IMR-90 (cell line): ENCODE results near the gene DZIP1L. TPM values are rescaled to one million over a fixed set of nuclear protein-coding genes. Genes with fewer than 3 reads are reported as not detected.

Source experiments
- ATAC-seq: fragments of 200-7000 bp; cut with Tn5 transposase; 2 replicates; pipeline ENCODE4 v1.9.1; 2020; ENCODE audit warnings: low read depth, mild to moderate bottlenecking, moderate library complexity
- BruUV-seq: library from RNA; stranded (reverse); fragments of 400-500 nt; replicated peaks from 2 replicates; lab custom pipeline; 2021; lab: Mats Ljungman, UMichigan
- CTCF ChIA-PET: fragments of 300-600 bp; formaldehyde crosslinking; extraction: SDS; loops from one replicate; lab custom pipeline; 2021; ENCODE audit warnings: antibody characterized with exemption; lab: Yijun Ruan, JAX
- POLR2A ChIA-PET: fragments of 300-600 bp; sonication (Branson Sonifier 250); formaldehyde crosslinking; loops from one replicate; lab custom pipeline; 2022; ENCODE audit warnings: antibody characterized with exemption; ENCODE audit not compliant: unreplicated experiment; lab: Charles Lee
- DNase-seq: peaks from one replicate; pipeline ENCODE4 v3.0.0; 2013
- H2AFZ ChIP-seq: replicated peaks from 2 replicates; pipeline ENCODE3; 2013; ENCODE audit warnings: low read length, mild to moderate bottlenecking; ENCODE audit not compliant: poor library complexity
- H2AK5ac ChIP-seq: 2 replicates; pipeline ENCODE4 v1.6.1; 2013; ENCODE audit warnings: low read depth, low read length, inconsistent platforms
- H2AK9ac ChIP-seq: replicated peaks from 2 replicates; pipeline ENCODE3; 2013; ENCODE audit warnings: mild to moderate bottlenecking, low read depth, low read length, moderate library complexity; ENCODE audit not compliant: poor library complexity
- H2BK120ac ChIP-seq: 2 replicates; pipeline ENCODE4 v1.6.1; 2013; ENCODE audit warnings: low read depth, low read length, inconsistent platforms
- H2BK15ac ChIP-seq: 3 replicates; pipeline ENCODE4 v1.6.1; 2013; ENCODE audit warnings: low read depth, low read length, inconsistent platforms
- H2BK20ac ChIP-seq: 2 replicates; pipeline ENCODE4 v1.6.1; 2013; ENCODE audit warnings: low read depth, mild to moderate bottlenecking, inconsistent platforms, low read length, moderate library complexity
- H2BK5ac ChIP-seq: 2 replicates; pipeline ENCODE4 v1.6.1; 2013; ENCODE audit warnings: mild to moderate bottlenecking, low read depth, low read length, inconsistent platforms; ENCODE audit not compliant: poor library complexity, severe bottlenecking
- H3K14ac ChIP-seq: replicated peaks from 2 replicates; pipeline ENCODE4 v1.6.1; 2013; ENCODE audit warnings: low read depth, low read length, inconsistent platforms
- H3K18ac ChIP-seq: 2 replicates; pipeline ENCODE4 v1.6.1; 2013; ENCODE audit warnings: low read depth, low read length, control low read depth
- H3K23ac ChIP-seq: 2 replicates; pipeline ENCODE4 v1.6.1; 2013; ENCODE audit warnings: low read depth, low read length, inconsistent platforms
- H3K27ac ChIP-seq: 2 replicates; pipeline ENCODE4 v1.5.1; 2013; ENCODE audit warnings: mild to moderate bottlenecking, control low read depth, low read length; ENCODE audit not compliant: insufficient read depth
- H3K27me3 ChIP-seq: 2 replicates; pipeline ENCODE4 v1.6.1; 2013; ENCODE audit warnings: low read length; ENCODE audit not compliant: control insufficient read depth, insufficient read depth
- H3K36me3 ChIP-seq: 2 replicates; pipeline ENCODE4 v1.6.1; 2013; ENCODE audit warnings: low read length, mixed read lengths; ENCODE audit not compliant: control insufficient read depth, insufficient read depth
- H3K4ac ChIP-seq: 2 replicates; pipeline ENCODE4 v1.6.1; 2013; ENCODE audit warnings: low read depth, low read length, inconsistent platforms
- H3K4me1 ChIP-seq: 2 replicates; pipeline ENCODE4 v1.6.1; 2013; ENCODE audit warnings: low read length, mixed read lengths; ENCODE audit not compliant: control insufficient read depth, insufficient read depth
- H3K4me2 ChIP-seq: 2 replicates; pipeline ENCODE4 v1.6.1; 2013; ENCODE audit warnings: low read depth, mild to moderate bottlenecking, control low read depth, low read length, moderate library complexity
- H3K4me3 ChIP-seq: 2 replicates; pipeline ENCODE4 v1.5.1; 2013; ENCODE audit warnings: low read depth, mild to moderate bottlenecking, control low read depth, low read length, moderate library complexity; ENCODE audit not compliant: insufficient read depth
- H3K56ac ChIP-seq: 2 replicates; pipeline ENCODE4 v1.6.1; 2013; ENCODE audit warnings: low read length, inconsistent platforms; ENCODE audit not compliant: insufficient read depth; ENCODE audit errors: extremely low read depth
- H3K79me1 ChIP-seq, 2 experiments: 2 replicates each; pipeline ENCODE4 v1.6.1; 2013; ENCODE audit warnings: low read length in 2 of 2, inconsistent platforms in 1 of 2, low read depth in 1 of 2
- H3K9ac ChIP-seq: 2 replicates; pipeline ENCODE4 v1.6.1; 2013; ENCODE audit warnings: low read depth, low read length, control low read depth
- H3K9me1 ChIP-seq: 2 replicates; pipeline ENCODE4 v1.6.1; 2013; ENCODE audit warnings: low read length, inconsistent platforms; ENCODE audit not compliant: insufficient read depth
- H3K9me3 ChIP-seq: 2 replicates; pipeline ENCODE4 v1.6.1; 2013; ENCODE audit warnings: low read length; ENCODE audit not compliant: control insufficient read depth, insufficient read depth
- H4K20me1 ChIP-seq: 2 replicates; pipeline ENCODE4 v1.6.1; 2013; ENCODE audit warnings: low read length, inconsistent platforms; ENCODE audit not compliant: insufficient read depth
- H4K5ac ChIP-seq: 2 replicates; pipeline ENCODE4 v1.6.1; 2013; ENCODE audit warnings: mild to moderate bottlenecking, low read depth, low read length, control low read depth
- H4K8ac ChIP-seq, 2 experiments: 2 replicates each; pipeline ENCODE4 v1.6.1; 2013; ENCODE audit warnings: low read depth in 2 of 2, low read length in 2 of 2, control low read depth in 1 of 2, inconsistent platforms in 1 of 2
- H4K91ac ChIP-seq: 2 replicates; pipeline ENCODE4 v1.6.1; 2013; ENCODE audit warnings: low read depth, low read length, inconsistent platforms; ENCODE audit not compliant: insufficient read depth
- CTCF ChIP-seq: conservative IDR thresholded peaks from 2 replicates; pipeline ENCODE4 v1.5.1; 2012; ENCODE audit warnings: mild to moderate bottlenecking, low read depth, low read length, improper control_type of control experiment
- ELK1 ChIP-seq: fragments of 150-350 bp; IDR thresholded peaks from 2 replicates; pipeline ENCODE4 v1.6.1; 2016; ENCODE audit warnings: low read depth, mild to moderate bottlenecking, low read length, moderate library complexity, borderline replicate concordance
- RAD21 ChIP-seq: IDR thresholded peaks from 2 replicates; pipeline ENCODE4 v1.6.1; 2012; ENCODE audit warnings: low read length, improper control_type of control experiment
- RFX5 ChIP-seq: IDR thresholded peaks from 2 replicates; pipeline ENCODE4 v1.8.0; 2012; ENCODE audit warnings: low read depth, mild to moderate bottlenecking, low read length, moderate library complexity
- SMC3 ChIP-seq: fragments of 150-350 bp; IDR thresholded peaks from 2 replicates; pipeline ENCODE4 v1.6.1; 2016; ENCODE audit warnings: low read depth, mild to moderate bottlenecking, antibody characterized with exemption, low read length, moderate library complexity
- WGBS, 2 experiments: methylation state at CpG; one replicate each; pipeline versions ENCODE4 v1.1.5 to v1.1.7; 2013; ENCODE audit warnings: missing lambda C conversion rate in 2 of 2; ENCODE audit not compliant: insufficient read length in 1 of 2; ENCODE audit errors: extremely low coverage in 2 of 2; 5-methylcytosine and 5-hydroxymethylcytosine counted together
- dilution Hi-C: fragments of 300-500 bp; cut with HindIII; formaldehyde crosslinking; loops from one replicate; pipeline ENCODE4 v1.14.3; 2018; ENCODE audit warnings: low sequenced_read_pairs; ENCODE audit not compliant: unreplicated experiment
- in situ Hi-C: fragments of 300-500 bp; cut with MboI; formaldehyde crosslinking; loops from 3 replicates; pipeline ENCODE4 v1.14.3; 2019; ENCODE audit warnings: low sequenced_read_pairs, inconsistent platforms, mixed read lengths
- intact Hi-C: fragments of 100-400 bp; cut with micrococcal nuclease; formaldehyde crosslinking; loops from 2 replicates; pipeline ENCODE4 v1.10.0; 2022
- polyA plus RNA-seq, 3 experiments: library from polyadenylated mRNA; depleted of rRNA; stranded (reverse); fragments of >200 nt; gene quantifications; 2 replicates each; pipeline ENCODE4 v1.2.3, GENCODE V29; 2012; ENCODE audit warnings: low replicate concordance in 1 of 3
- total RNA-seq: library from RNA; depleted of rRNA; stranded (reverse); fragments of >200 nt; gene quantifications from 2 replicates; pipeline ENCODE4 v1.2.3, GENCODE V29; 2012

DZIP1L gene
- total and polyA plus RNA-seq, 2 of the 4 experiments (the other 2 are of a cell fraction): 12.9 to 14.7 TPM

GRCh38 chr3:138068579-138069174, 46.7 kb downstream of the DZIP1L start:
- intact Hi-C loops: loop anchor here (1.0 to 10.0 kb wide), 6 partner anchors 51 to 359 kb away; partner anchors contain the start of genes DBR1 and MRAS
- POLR2A ChIA-PET: no interaction called here

More at GRCh38 chr3:138068579-138069174, 46.7 kb downstream of the DZIP1L start:
- Histone ChIP-seq H3K9me1 (peaks cover 5% of the 10 kb centered on the region; the same call in 1 of the 2 replicates), H3K4ac (no peak overlapping the region), H3K79me1 (peaks cover 13 to 26% of the 10 kb centered on the region in 2 experiments), H3K14ac (no peak overlapping the region), H2BK20ac (no peak overlapping the region), H4K8ac (no peak overlapping the region; a peak in 1 of 4 replicates), H4K20me1 (peaks cover 5% of the 10 kb centered on the region; the same call in 1 of the 2 replicates), H2BK5ac (no peak overlapping the region), H4K91ac (no peak overlapping the region), H2AK5ac (no peak overlapping the region), H3K56ac (no peak overlapping the region), H3K4me1 (peaks cover 13% of the 10 kb centered on the region), H2BK120ac (no peak overlapping the region), H4K5ac (no peak overlapping the region), H3K36me3 (peaks cover 40% of the 10 kb centered on the region), H3K4me2 (no peak overlapping the region), H3K9me3 (no peaks in the 10 kb centered on the region), H3K9ac (no peak overlapping the region), H3K27ac (no peak overlapping the region), H3K23ac (no peak overlapping the region), H3K27me3 (no peaks in the 10 kb centered on the region), H2AK9ac (peak overlapping the region; percentile 47), H3K18ac (no peak overlapping the region), H2AFZ (peak overlapping the region; percentile 1), H3K4me3 (no peak overlapping the region), H2BK15ac (no peak overlapping the region)
- in situ Hi-C loops (loop anchor here (5.0 to 10.0 kb wide), 2 partner anchors 49 to 856 kb away; partner anchors contain the start of gene DZIP1L), dilution Hi-C loops (no loop called here)
- WGBS, 2 experiments: 20% methylated on average over 4 of the region's 14 CpGs; no CpG with 5 or more reads in 1 of the 2 experiments
- peak; percentile 99 for ATAC-seq
- TF ChIP-seq CTCF: peak; percentile 97
- peak; percentile 98 for TF ChIP-seq SMC3
- TF ChIP-seq RFX5: no peak
- no peak for TF ChIP-seq ELK1
- TF ChIP-seq RAD21: peak; percentile 100
- CTCF ChIA-PET: interaction anchor here (1.4 to 1.5 kb wide), 2 partner anchors 47 to 50 kb away, joined by 3 to 11 read pairs; partner anchors contain the start of gene DZIP1L
- no TSS peak for BruUV-seq
- peak; percentile 80 for DNase-seq
